NT2/D1 (cell line): ENCODE data around the gene FMN1.

Experiments used
- YY1 ChIP-seq: IDR thresholded peaks from 2 replicates; pipeline ENCODE4 v1.6.1; 2011; ENCODE audit not compliant: insufficient read length, insufficient read depth
- ZNF274 ChIP-seq: IDR thresholded peaks from 2 replicates; pipeline ENCODE4 v1.6.1; 2011; ENCODE audit warnings: mild to moderate bottlenecking, low read depth, low read length

GRCh38 chr15:32829436-32829835, 365.1 kb downstream of the FMN1 start:
- TF ChIP-seq ZNF274 (no peak), YY1 (no peak)
